ENCODE results near the gene PGAP1. TPM values are rescaled to one million over a fixed set of nuclear protein-coding genes. Genes with fewer than 3 reads are reported as not detected.
A peak's percentile ranks its signal among the peaks of the same experiment; 100 is the strongest.
"Not testable (repeated sequence)": the region's sequence is repeated elsewhere in the genome, so short reads cannot be mapped to it uniquely, and the experiment has no call there.

The PGAP1 gene
- total and polyA plus RNA-seq, 7 experiments from 2014 or later = 1.6 to 48.4 (median 6.4) TPM

GRCh38 chr2:196915507-196916189 is 10.9 kb downstream of the PGAP1 start:
- no peaks in the 10 kb centered on the region for H3K36me3 ChIP-seq (ENCODE audit: control insufficient read depth in 2 of 3, insufficient read depth in 3 of 3, low read length in 3 of 3)
- POLR2A ChIA-PET = interaction anchor here (0.9 to 1.4 kb wide), 2 partner anchors 11 to 18 kb away, joined by 3 to 16 read pairs; partner anchors contain the start of gene PGAP1
- CTCF ChIA-PET = interaction anchor here (0.8 kb wide), 1 partner anchor 9 kb away, joined by 6 read pairs; no protein-coding TSS in a partner anchor
- Mint-ChIP-seq H3K27ac (peak overlapping the region; percentile 75 to 97 (median 87)), H3K4me1 (peaks cover 11 to 49% (median 26%) of the 10 kb centered on the region in 7 donors), H3K4me3 (peak overlapping the region; percentile 6 to 84 (median 66)), H3K9me3 (peaks cover 0 to 11% (median 2%) of the 10 kb centered on the region in 11 donors), H3K27me3 (no peaks in the 10 kb centered on the region), H3K36me3 (peaks cover 4 to 66% (median 18%) of the 10 kb centered on the region in 5 donors)
- peak in 4 of 9 donors; percentile 27 to 34 (median 29) for DNase-seq
- intact Hi-C loops (cut with micrococcal nuclease) = loop anchor here in 1 of 2 donors (1.0 to 5.0 kb wide), 2 partner anchors 10 to 517 kb away; no protein-coding TSS in a partner anchor
- peak overlapping the region; percentile 32 for H3K4me3 ChIP-seq (ENCODE audit: low read length)
- H3K4me1 ChIP-seq (ENCODE audit: control insufficient read depth in 2 of 2, insufficient read depth in 2 of 2, low read length in 2 of 2) = peaks cover 16 to 19% of the 10 kb centered on the region in 2 donors
- H3K27ac ChIP-seq (ENCODE audit: low read depth, low read length) = peak overlapping the region; percentile 51
- H3K9me3 ChIP-seq (ENCODE audit: control insufficient read depth in 2 of 3, low read length in 3 of 3) = no peaks in the 10 kb centered on the region
- H3K27me3 ChIP-seq (ENCODE audit: control insufficient read depth in 2 of 2, insufficient read depth in 2 of 2, low read length in 2 of 2) = no peaks in the 10 kb centered on the region
- ATAC-seq = peak; percentile 68

- H3K4me1 Mint-ChIP-seq = peaks cover 11 to 47% (median 26%) of the 10 kb centered on the region in 7 donors
- ATAC-seq = peak; percentile 97
- H3K27me3 ChIP-seq (ENCODE audit: control insufficient read depth in 2 of 2, insufficient read depth in 2 of 2, low read length in 2 of 2) = no peaks in the 10 kb centered on the region
- ChIA-PET CTCF (interaction anchor here (0.8 kb wide), 1 partner anchor 10 kb away, joined by 6 read pairs; no protein-coding TSS in a partner anchor), POLR2A (interaction anchor here (1.4 kb wide), 1 partner anchor 12 kb away, joined by 16 read pairs; the partner anchor contains the start of gene PGAP1)
- peaks cover 0 to 11% (median 2%) of the 10 kb centered on the region in 11 donors for H3K9me3 Mint-ChIP-seq
- no peaks in the 10 kb centered on the region for H3K36me3 ChIP-seq (ENCODE audit: control insufficient read depth in 2 of 3, insufficient read depth in 3 of 3, low read length in 3 of 3)
- H3K9me3 ChIP-seq (ENCODE audit: control insufficient read depth in 2 of 3, low read length in 3 of 3) = no peaks in the 10 kb centered on the region
- H3K27ac ChIP-seq (ENCODE audit: low read depth, low read length) = peak overlapping the region; percentile 51
- H3K27me3 Mint-ChIP-seq = no peaks in the 10 kb centered on the region
- peak overlapping the region; percentile 75 to 97 (median 87) for H3K27ac Mint-ChIP-seq
- intact Hi-C loops (cut with micrococcal nuclease) = loop anchor here in 1 of 2 donors (5.0 kb wide), 1 partner anchor 517 kb away; no protein-coding TSS in a partner anchor
- peaks cover 16 to 19% of the 10 kb centered on the region in 2 donors for H3K4me1 ChIP-seq (ENCODE audit: control insufficient read depth in 2 of 2, insufficient read depth in 2 of 2, low read length in 2 of 2)
- peak overlapping the region; percentile 6 to 84 (median 66) for H3K4me3 Mint-ChIP-seq
- H3K4me3 ChIP-seq (ENCODE audit: low read length) = peak overlapping the region; percentile 32
- peaks cover 4 to 63% (median 18%) of the 10 kb centered on the region in 5 donors for H3K36me3 Mint-ChIP-seq
- DNase-seq = peak in 7 of 9 donors; percentile 39 to 67 (median 54)
Observed at GRCh38 chr2:196914867-196915460, 11.5 kb downstream of the PGAP1 start.

- Histone ChIP-seq H3K27ac (ENCODE audit: low read depth, low read length) (no peak overlapping the region), H3K4me3 (ENCODE audit: low read length) (no peak overlapping the region), H3K36me3 (ENCODE audit: control insufficient read depth in 2 of 3, insufficient read depth in 3 of 3, low read length in 3 of 3) (no peaks in the 10 kb centered on the region), H3K27me3 (ENCODE audit: control insufficient read depth in 2 of 2, insufficient read depth in 2 of 2, low read length in 2 of 2) (no peaks in the 10 kb centered on the region), H3K4me1 (ENCODE audit: control insufficient read depth in 2 of 2, insufficient read depth in 2 of 2, low read length in 2 of 2) (peaks cover 16 to 19% of the 10 kb centered on the region in 2 donors), H3K9me3 (ENCODE audit: control insufficient read depth in 2 of 3, low read length in 3 of 3) (no peaks in the 10 kb centered on the region)
- ATAC-seq = no peak
- Mint-ChIP-seq H3K4me1 (peaks cover 11 to 35% (median 21%) of the 10 kb centered on the region in 7 donors), H3K36me3 (peaks cover 4 to 53% (median 8%) of the 10 kb centered on the region in 5 donors), H3K27ac (peak overlapping the region in 5 of 9 donors; percentile 77 to 97 (median 90)), H3K27me3 (no peaks in the 10 kb centered on the region), H3K4me3 (peak overlapping the region in 1 of 10 donors; percentile 39), H3K9me3 (peaks cover 0 to 8% (median 0%) of the 10 kb centered on the region in 11 donors)
- ChIA-PET CTCF (no interaction called here), POLR2A (no interaction called here)
- DNase-seq = no peak
- intact Hi-C loops (cut with micrococcal nuclease) = no loop called here
Observed at GRCh38 chr2:196913691-196914090, 12.8 kb downstream of the PGAP1 start.

- DNase-seq; H3K4me3 ChIP-seq (ENCODE audit: low read length); CTCF ChIA-PET; POLR2A ChIA-PET; H3K9me3 ChIP-seq (ENCODE audit: control insufficient read depth in 2 of 3, low read length in 3 of 3); H3K27ac Mint-ChIP-seq; H3K27ac ChIP-seq (ENCODE audit: low read depth, low read length); H3K4me1 ChIP-seq (ENCODE audit: control insufficient read depth in 2 of 2, insufficient read depth in 2 of 2, low read length in 2 of 2); ATAC-seq; H3K9me3 Mint-ChIP-seq; intact Hi-C loops (cut with micrococcal nuclease); H3K27me3 ChIP-seq (ENCODE audit: control insufficient read depth in 2 of 2, insufficient read depth in 2 of 2, low read length in 2 of 2); H3K27me3 Mint-ChIP-seq; H3K36me3 ChIP-seq (ENCODE audit: control insufficient read depth in 2 of 3, insufficient read depth in 3 of 3, low read length in 3 of 3): not testable (repeated sequence)
- peaks cover 0 to 19% (median 8%) of the 10 kb centered on the region in 5 donors for H3K36me3 Mint-ChIP-seq
- H3K4me1 Mint-ChIP-seq = peaks cover 0 to 16% (median 0%) of the 10 kb centered on the region in 7 donors
- H3K4me3 Mint-ChIP-seq = peak overlapping the region in 1 of 10 donors; percentile 27
Observed at GRCh38 chr2:196905365-196905764, 21.1 kb downstream of the PGAP1 start.

GRCh38 chr2:196902828-196903227 is 23.7 kb downstream of the PGAP1 start:
- intact Hi-C loops (cut with micrococcal nuclease) = no loop called here
- Histone ChIP-seq H3K36me3 (ENCODE audit: control insufficient read depth in 2 of 3, insufficient read depth in 3 of 3, low read length in 3 of 3) (no peaks in the 10 kb centered on the region), H3K4me3 (ENCODE audit: low read length) (no peak overlapping the region), H3K4me1 (ENCODE audit: control insufficient read depth in 2 of 2, insufficient read depth in 2 of 2, low read length in 2 of 2) (no peaks in the 10 kb centered on the region), H3K27ac (ENCODE audit: low read depth, low read length) (no peak overlapping the region), H3K27me3 (ENCODE audit: control insufficient read depth in 2 of 2, insufficient read depth in 2 of 2, low read length in 2 of 2) (no peaks in the 10 kb centered on the region), H3K9me3 (ENCODE audit: control insufficient read depth in 2 of 3, low read length in 3 of 3) (no peaks in the 10 kb centered on the region)
- Mint-ChIP-seq H3K27ac (no peak overlapping the region), H3K27me3 (no peaks in the 10 kb centered on the region), H3K9me3 (peaks cover 0 to 2% (median 0%) of the 10 kb centered on the region in 11 donors), H3K36me3 (peaks cover 0 to 29% (median 13%) of the 10 kb centered on the region in 5 donors), H3K4me3 (no peak overlapping the region), H3K4me1 (peaks cover 0 to 20% (median 0%) of the 10 kb centered on the region in 7 donors)
- ChIA-PET POLR2A (no interaction called here), CTCF (interaction anchor here (0.8 kb wide), 1 partner anchor 669 kb away, joined by 3 read pairs; no protein-coding TSS in a partner anchor)
- DNase-seq (no peak), ATAC-seq (no peak)

GRCh38 chr2:196900843-196901242 is 25.7 kb downstream of the PGAP1 start:
- Mint-ChIP-seq H3K36me3 (peaks cover 0 to 38% (median 22%) of the 10 kb centered on the region in 5 donors), H3K4me3 (no peak overlapping the region), H3K27ac (peak overlapping the region in 1 of 9 donors; percentile 22), H3K9me3 (peaks cover 0 to 2% (median 0%) of the 10 kb centered on the region in 11 donors), H3K27me3 (no peaks in the 10 kb centered on the region), H3K4me1 (peaks cover 0 to 24% (median 0%) of the 10 kb centered on the region in 7 donors)
- DNase-seq (no peak), ATAC-seq (no peak)
- no peak overlapping the region for H3K4me3 ChIP-seq (ENCODE audit: low read length)
- no peaks in the 10 kb centered on the region for H3K9me3 ChIP-seq (ENCODE audit: control insufficient read depth in 2 of 3, low read length in 3 of 3)
- H3K4me1 ChIP-seq (ENCODE audit: control insufficient read depth in 2 of 2, insufficient read depth in 2 of 2, low read length in 2 of 2) = no peaks in the 10 kb centered on the region
- no peak overlapping the region for H3K27ac ChIP-seq (ENCODE audit: low read depth, low read length)
- no peaks in the 10 kb centered on the region for H3K36me3 ChIP-seq (ENCODE audit: control insufficient read depth in 2 of 3, insufficient read depth in 3 of 3, low read length in 3 of 3)
- ChIA-PET POLR2A (interaction anchor here (0.7 kb wide), 1 partner anchor 122 kb away, joined by 6 read pairs; no protein-coding TSS in a partner anchor), CTCF (interaction anchor here (0.6 kb wide), 1 partner anchor 69 kb away, joined by 3 read pairs; no protein-coding TSS in a partner anchor)
- no peaks in the 10 kb centered on the region for H3K27me3 ChIP-seq (ENCODE audit: control insufficient read depth in 2 of 2, insufficient read depth in 2 of 2, low read length in 2 of 2)
- intact Hi-C loops (cut with micrococcal nuclease) = no loop called here
